Measurements from ENCODE around the gene FABP7. TPM values are rescaled to one million over a fixed set of nuclear protein-coding genes. Genes with fewer than 3 reads are reported as not detected.

The FABP7 gene
- total and polyA plus RNA-seq, 5 donors from 2014 or later: not detected

- Histone ChIP-seq H3K27ac (ENCODE audit: insufficient read depth, low read length, poor library complexity, severe bottlenecking) (no peak overlapping the region), H3K27me3 (ENCODE audit: control insufficient read depth, insufficient read depth, low read length) (no peaks in the 10 kb centered on the region), H3K4me1 (ENCODE audit: control insufficient read depth, insufficient read depth, low read length, poor library complexity, severe bottlenecking) (no peaks in the 10 kb centered on the region), H3K36me3 (ENCODE audit: control insufficient read depth, insufficient read depth, low read length) (no peaks in the 10 kb centered on the region), H3K9me3 (ENCODE audit: control insufficient read depth in 2 of 2, low read length in 2 of 2) (no peaks in the 10 kb centered on the region), H3K4me3 (ENCODE audit: low read depth, low read length) (no peak overlapping the region)
- Mint-ChIP-seq H3K4me3 (no peak overlapping the region), H3K27ac (no peak overlapping the region), H3K4me1 (no peaks in the 10 kb centered on the region), H3K27me3 (no peaks in the 10 kb centered on the region), H3K9me3 (peaks cover 0 to 1% (median 0%) of the 10 kb centered on the region in 7 donors), H3K36me3 (no peaks in the 10 kb centered on the region)
- no peak for DNase-seq
- no peak for ATAC-seq (ENCODE audit: low read depth in 2 of 2)
These were observed 28.8 kb downstream of the FABP7 start for GRCh38 chr6:122808121-122808885.

DNA sequence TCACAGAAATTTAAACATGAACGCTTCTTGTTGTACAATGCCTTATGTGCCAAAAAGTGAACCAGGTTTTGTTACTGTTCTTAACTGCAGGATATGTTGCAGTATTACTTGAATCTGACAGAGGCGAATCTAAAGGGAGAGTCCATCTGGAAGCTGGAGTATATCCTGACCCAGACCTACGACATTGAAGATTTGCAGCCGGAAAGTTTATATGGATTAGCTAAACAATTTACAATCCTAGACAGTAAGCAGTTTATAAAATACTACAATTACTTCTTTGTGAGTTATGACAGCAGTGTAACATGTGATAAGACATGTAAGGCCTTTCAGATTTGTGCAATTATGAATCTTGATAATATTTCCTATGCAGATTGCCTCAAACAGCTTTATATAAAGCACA is 29.5 kb downstream of the FABP7 start:
- H3K27ac Mint-ChIP-seq: no peak overlapping the region
- Histone ChIP-seq H3K9me3 (ENCODE audit: control insufficient read depth in 2 of 2, low read length in 2 of 2) (no peaks in the 10 kb centered on the region), H3K36me3 (ENCODE audit: control insufficient read depth, insufficient read depth, low read length) (no peaks in the 10 kb centered on the region), H3K27ac (ENCODE audit: insufficient read depth, low read length, poor library complexity, severe bottlenecking) (no peak overlapping the region), H3K27me3 (ENCODE audit: control insufficient read depth, insufficient read depth, low read length) (no peaks in the 10 kb centered on the region), H3K4me3 (ENCODE audit: low read depth, low read length) (no peak overlapping the region), H3K4me1 (ENCODE audit: control insufficient read depth, insufficient read depth, low read length, poor library complexity, severe bottlenecking) (no peaks in the 10 kb centered on the region)
- no peaks in the 10 kb centered on the region for H3K27me3 Mint-ChIP-seq
- DNase-seq: no peak
- ATAC-seq (ENCODE audit: low read depth in 2 of 2): no peak
- H3K9me3 Mint-ChIP-seq: no peaks in the 10 kb centered on the region
- H3K4me3 Mint-ChIP-seq: no peak overlapping the region
- no peaks in the 10 kb centered on the region for H3K36me3 Mint-ChIP-seq
- no peaks in the 10 kb centered on the region for H3K4me1 Mint-ChIP-seq

GRCh38 chr6:122809691-122810090 is 30.2 kb downstream of the FABP7 start:
- no peaks in the 10 kb centered on the region for H3K36me3 Mint-ChIP-seq
- H3K27me3 ChIP-seq (ENCODE audit: control insufficient read depth, insufficient read depth, low read length): no peaks in the 10 kb centered on the region
- H3K27ac ChIP-seq (ENCODE audit: insufficient read depth, low read length, poor library complexity, severe bottlenecking): no peak overlapping the region
- H3K4me3 ChIP-seq (ENCODE audit: low read depth, low read length): no peak overlapping the region
- no peak for DNase-seq
- H3K4me3 Mint-ChIP-seq: no peak overlapping the region
- H3K27me3 Mint-ChIP-seq: no peaks in the 10 kb centered on the region
- H3K9me3 ChIP-seq (ENCODE audit: control insufficient read depth in 2 of 2, low read length in 2 of 2): no peaks in the 10 kb centered on the region
- no peak overlapping the region for H3K27ac Mint-ChIP-seq
- ATAC-seq (ENCODE audit: low read depth in 2 of 2): no peak
- H3K36me3 ChIP-seq (ENCODE audit: control insufficient read depth, insufficient read depth, low read length): no peaks in the 10 kb centered on the region
- H3K4me1 Mint-ChIP-seq: no peaks in the 10 kb centered on the region
- H3K9me3 Mint-ChIP-seq: no peaks in the 10 kb centered on the region
- H3K4me1 ChIP-seq (ENCODE audit: control insufficient read depth, insufficient read depth, low read length, poor library complexity, severe bottlenecking): no peaks in the 10 kb centered on the region

DNA sequence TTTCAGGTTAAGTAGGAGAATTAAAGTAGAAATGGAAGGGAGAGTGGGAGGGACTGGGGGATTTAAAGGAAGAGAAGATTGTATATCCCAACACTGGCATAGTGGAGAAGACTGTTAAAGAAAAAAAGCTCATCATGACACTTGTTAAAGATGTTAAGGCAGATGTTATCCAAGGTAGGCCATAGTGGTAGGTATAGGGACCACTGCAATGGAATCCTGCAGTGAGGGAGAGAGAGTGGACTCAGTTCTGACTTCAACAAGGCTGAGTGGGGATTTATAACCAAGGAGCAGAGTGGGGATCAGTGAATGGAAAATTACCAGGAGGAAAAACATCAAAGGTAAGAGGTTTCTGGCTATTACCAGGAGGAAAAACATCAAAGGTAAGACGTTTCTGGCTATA is 30.7 kb downstream of the FABP7 start:
- no peaks in the 10 kb centered on the region for H3K27me3 Mint-ChIP-seq

GRCh38 chr6:122817358-122817757 is 37.8 kb downstream of the FABP7 start:
- Mint-ChIP-seq H3K36me3 (no peaks in the 10 kb centered on the region), H3K4me1 (no peaks in the 10 kb centered on the region), H3K9me3 (peaks cover 0 to 1% (median 0%) of the 10 kb centered on the region in 7 donors), H3K4me3 (no peak overlapping the region), H3K27me3 (no peaks in the 10 kb centered on the region), H3K27ac (no peak overlapping the region)
- Histone ChIP-seq H3K27me3 (ENCODE audit: control insufficient read depth, insufficient read depth, low read length) (no peaks in the 10 kb centered on the region), H3K4me1 (ENCODE audit: control insufficient read depth, insufficient read depth, low read length, poor library complexity, severe bottlenecking) (no peaks in the 10 kb centered on the region), H3K27ac (ENCODE audit: insufficient read depth, low read length, poor library complexity, severe bottlenecking) (no peak overlapping the region), H3K36me3 (ENCODE audit: control insufficient read depth, insufficient read depth, low read length) (no peaks in the 10 kb centered on the region), H3K9me3 (ENCODE audit: control insufficient read depth in 2 of 2, low read length in 2 of 2) (no peaks in the 10 kb centered on the region), H3K4me3 (ENCODE audit: low read depth, low read length) (no peak overlapping the region)
- DNase-seq (no peak), ATAC-seq (ENCODE audit: low read depth in 2 of 2) (no peak)

More for the DNA sequence above, 30.7 kb downstream of the FABP7 start:
- Histone ChIP-seq H3K27ac (ENCODE audit: insufficient read depth, low read length, poor library complexity, severe bottlenecking) (no peak overlapping the region), H3K27me3 (ENCODE audit: control insufficient read depth, insufficient read depth, low read length) (no peaks in the 10 kb centered on the region), H3K9me3 (ENCODE audit: control insufficient read depth in 2 of 2, low read length in 2 of 2) (no peaks in the 10 kb centered on the region), H3K4me1 (ENCODE audit: control insufficient read depth, insufficient read depth, low read length, poor library complexity, severe bottlenecking) (no peaks in the 10 kb centered on the region), H3K36me3 (ENCODE audit: control insufficient read depth, insufficient read depth, low read length) (no peaks in the 10 kb centered on the region), H3K4me3 (ENCODE audit: low read depth, low read length) (no peak overlapping the region)
- Mint-ChIP-seq H3K27ac (no peak overlapping the region), H3K4me1 (no peaks in the 10 kb centered on the region), H3K36me3 (no peaks in the 10 kb centered on the region), H3K4me3 (no peak overlapping the region), H3K9me3 (no peaks in the 10 kb centered on the region)
- no peak for DNase-seq
- ATAC-seq (ENCODE audit: low read depth in 2 of 2): no peak

DNA sequence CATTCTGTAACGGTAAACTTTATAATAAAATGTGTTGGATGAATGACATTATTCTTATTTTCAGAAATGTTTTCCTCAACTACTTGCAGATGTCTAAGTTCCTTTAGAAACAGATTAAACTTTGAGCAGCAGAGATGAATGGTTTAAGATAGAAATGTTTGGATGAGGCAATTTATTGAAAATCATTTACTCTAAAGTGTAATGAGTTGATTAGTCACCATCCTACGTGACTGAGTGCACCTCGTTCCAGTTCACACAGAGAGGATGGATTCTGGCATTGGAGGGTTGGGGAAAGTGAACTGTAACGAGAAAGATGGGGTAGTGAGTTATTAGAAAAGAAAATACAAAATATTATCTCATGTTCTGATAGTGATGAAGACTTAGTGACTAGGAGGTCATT is 38.2 kb downstream of the FABP7 start:
- no peak overlapping the region for H3K4me3 ChIP-seq (ENCODE audit: low read depth, low read length)
- H3K4me1 ChIP-seq (ENCODE audit: control insufficient read depth, insufficient read depth, low read length, poor library complexity, severe bottlenecking): no peaks in the 10 kb centered on the region
- H3K27me3 ChIP-seq (ENCODE audit: control insufficient read depth, insufficient read depth, low read length): no peaks in the 10 kb centered on the region
- Mint-ChIP-seq H3K4me1 (no peaks in the 10 kb centered on the region), H3K4me3 (no peak overlapping the region), H3K9me3 (peaks cover 0 to 1% (median 0%) of the 10 kb centered on the region in 7 donors), H3K27ac (no peak overlapping the region), H3K36me3 (no peaks in the 10 kb centered on the region), H3K27me3 (no peaks in the 10 kb centered on the region)
- ATAC-seq (ENCODE audit: low read depth in 2 of 2) (no peak), DNase-seq (no peak)
- no peaks in the 10 kb centered on the region for H3K9me3 ChIP-seq (ENCODE audit: control insufficient read depth in 2 of 2, low read length in 2 of 2)
- no peak overlapping the region for H3K27ac ChIP-seq (ENCODE audit: insufficient read depth, low read length, poor library complexity, severe bottlenecking)
- H3K36me3 ChIP-seq (ENCODE audit: control insufficient read depth, insufficient read depth, low read length): no peaks in the 10 kb centered on the region

DNA sequence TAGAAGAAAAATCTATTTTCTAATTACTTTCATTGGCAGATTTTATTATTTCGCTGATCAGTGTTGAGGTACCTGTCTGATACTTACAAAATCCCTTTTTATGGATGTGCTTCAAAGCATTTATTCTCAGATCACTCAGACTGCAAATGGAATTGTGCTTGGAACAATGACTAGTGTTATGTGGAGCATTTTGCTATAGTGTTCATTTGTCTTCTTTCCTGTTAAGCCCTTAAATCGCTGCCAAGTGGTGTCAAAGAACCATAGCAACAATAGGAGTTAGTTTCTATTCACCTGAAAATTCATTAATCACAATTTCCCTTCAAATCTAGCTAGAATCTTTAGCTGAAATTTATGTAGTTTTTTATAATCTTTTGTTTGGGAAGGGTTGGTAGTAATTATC is 39.4 kb downstream of the FABP7 start:
- no peaks in the 10 kb centered on the region for H3K36me3 ChIP-seq (ENCODE audit: control insufficient read depth, insufficient read depth, low read length)
- H3K27me3 Mint-ChIP-seq: no peaks in the 10 kb centered on the region
- H3K36me3 Mint-ChIP-seq: no peaks in the 10 kb centered on the region
- H3K27ac Mint-ChIP-seq: no peak overlapping the region
- H3K9me3 Mint-ChIP-seq: peaks cover 0 to 1% (median 0%) of the 10 kb centered on the region in 7 donors
- no peak overlapping the region for H3K4me3 Mint-ChIP-seq
- ATAC-seq (ENCODE audit: low read depth in 2 of 2): no peak
- no peaks in the 10 kb centered on the region for H3K4me1 ChIP-seq (ENCODE audit: control insufficient read depth, insufficient read depth, low read length, poor library complexity, severe bottlenecking)
- H3K4me1 Mint-ChIP-seq: no peaks in the 10 kb centered on the region
- no peak overlapping the region for H3K27ac ChIP-seq (ENCODE audit: insufficient read depth, low read length, poor library complexity, severe bottlenecking)
- H3K27me3 ChIP-seq (ENCODE audit: control insufficient read depth, insufficient read depth, low read length): no peaks in the 10 kb centered on the region
- no peak overlapping the region for H3K4me3 ChIP-seq (ENCODE audit: low read depth, low read length)
- H3K9me3 ChIP-seq (ENCODE audit: control insufficient read depth in 2 of 2, low read length in 2 of 2): no peaks in the 10 kb centered on the region
- no peak for DNase-seq

GRCh38 chr6:122821095-122821494 is 41.6 kb downstream of the FABP7 start:
- DNase-seq (no peak), ATAC-seq (ENCODE audit: low read depth in 2 of 2) (no peak)
- no peak overlapping the region for H3K4me3 Mint-ChIP-seq
- Histone ChIP-seq H3K4me1 (ENCODE audit: control insufficient read depth, insufficient read depth, low read length, poor library complexity, severe bottlenecking) (no peaks in the 10 kb centered on the region), H3K27ac (ENCODE audit: insufficient read depth, low read length, poor library complexity, severe bottlenecking) (no peak overlapping the region), H3K4me3 (ENCODE audit: low read depth, low read length) (no peak overlapping the region), H3K27me3 (ENCODE audit: control insufficient read depth, insufficient read depth, low read length) (no peaks in the 10 kb centered on the region), H3K9me3 (ENCODE audit: control insufficient read depth in 2 of 2, low read length in 2 of 2) (no peaks in the 10 kb centered on the region), H3K36me3 (ENCODE audit: control insufficient read depth, insufficient read depth, low read length) (no peaks in the 10 kb centered on the region)
- peaks cover 0 to 1% (median 0%) of the 10 kb centered on the region in 7 donors for H3K9me3 Mint-ChIP-seq
- no peaks in the 10 kb centered on the region for H3K4me1 Mint-ChIP-seq
- no peak overlapping the region for H3K27ac Mint-ChIP-seq
- no peaks in the 10 kb centered on the region for H3K27me3 Mint-ChIP-seq
- no peaks in the 10 kb centered on the region for H3K36me3 Mint-ChIP-seq
